Measurements from ENCODE around the gene SFT2D1.

The SFT2D1 gene

DNA sequence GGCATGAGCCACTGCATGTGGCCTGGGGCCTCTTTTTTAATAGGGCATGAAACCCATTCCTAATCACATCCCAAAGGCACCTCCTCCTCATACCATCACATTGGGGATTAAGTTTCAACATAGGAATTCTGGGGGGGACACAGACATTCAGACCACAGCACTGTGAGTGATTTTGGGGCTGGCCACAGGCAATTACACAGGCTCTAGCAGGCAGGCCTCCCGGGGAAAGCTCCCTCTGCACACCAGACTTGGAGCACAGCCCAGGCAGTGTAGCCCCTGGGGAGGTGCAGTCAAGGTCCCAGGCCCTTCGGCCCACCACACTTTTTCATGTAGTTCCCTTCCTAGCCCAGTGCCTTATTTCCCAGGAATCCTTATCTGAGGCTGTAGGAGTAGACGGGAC, 5.5 kb downstream of the SFT2D1 start:
- no peak overlapping the region for H3K4me3 ChIP-seq (ENCODE audit: severe bottlenecking)
- no peaks in the 10 kb centered on the region for H3K9me3 ChIP-seq (ENCODE audit: severe bottlenecking)
- TF ChIP-seq, protein P1, sequence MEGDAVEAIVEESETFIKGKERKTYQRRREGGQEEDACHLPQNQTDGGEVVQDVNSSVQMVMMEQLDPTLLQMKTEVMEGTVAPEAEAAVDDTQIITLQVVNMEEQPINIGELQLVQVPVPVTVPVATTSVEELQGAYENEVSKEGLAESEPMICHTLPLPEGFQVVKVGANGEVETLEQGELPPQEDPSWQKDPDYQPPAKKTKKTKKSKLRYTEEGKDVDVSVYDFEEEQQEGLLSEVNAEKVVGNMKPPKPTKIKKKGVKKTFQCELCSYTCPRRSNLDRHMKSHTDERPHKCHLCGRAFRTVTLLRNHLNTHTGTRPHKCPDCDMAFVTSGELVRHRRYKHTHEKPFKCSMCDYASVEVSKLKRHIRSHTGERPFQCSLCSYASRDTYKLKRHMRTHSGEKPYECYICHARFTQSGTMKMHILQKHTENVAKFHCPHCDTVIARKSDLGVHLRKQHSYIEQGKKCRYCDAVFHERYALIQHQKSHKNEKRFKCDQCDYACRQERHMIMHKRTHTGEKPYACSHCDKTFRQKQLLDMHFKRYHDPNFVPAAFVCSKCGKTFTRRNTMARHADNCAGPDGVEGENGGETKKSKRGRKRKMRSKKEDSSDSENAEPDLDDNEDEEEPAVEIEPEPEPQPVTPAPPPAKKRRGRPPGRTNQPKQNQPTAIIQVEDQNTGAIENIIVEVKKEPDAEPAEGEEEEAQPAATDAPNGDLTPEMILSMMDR (IDR thresholded peaks at IDR 0.05; ENCODE audit: poor library complexity, severe bottlenecking) = no peak
- ATAC-seq (ENCODE audit: low read depth) (no peak), DNase-seq (ENCODE audit: low spot score) (no peak)
- no peaks in the 10 kb centered on the region for H3K27me3 ChIP-seq (ENCODE audit: insufficient read depth, poor library complexity, severe bottlenecking)
- peaks cover 39% of the 10 kb centered on the region for H3K36me3 ChIP-seq (ENCODE audit: low read depth)
- no peak overlapping the region for H3K27ac ChIP-seq (ENCODE audit: poor library complexity, severe bottlenecking)
- no peaks in the 10 kb centered on the region for H3K4me1 ChIP-seq (ENCODE audit: insufficient read depth, poor library complexity, severe bottlenecking)

DNA sequence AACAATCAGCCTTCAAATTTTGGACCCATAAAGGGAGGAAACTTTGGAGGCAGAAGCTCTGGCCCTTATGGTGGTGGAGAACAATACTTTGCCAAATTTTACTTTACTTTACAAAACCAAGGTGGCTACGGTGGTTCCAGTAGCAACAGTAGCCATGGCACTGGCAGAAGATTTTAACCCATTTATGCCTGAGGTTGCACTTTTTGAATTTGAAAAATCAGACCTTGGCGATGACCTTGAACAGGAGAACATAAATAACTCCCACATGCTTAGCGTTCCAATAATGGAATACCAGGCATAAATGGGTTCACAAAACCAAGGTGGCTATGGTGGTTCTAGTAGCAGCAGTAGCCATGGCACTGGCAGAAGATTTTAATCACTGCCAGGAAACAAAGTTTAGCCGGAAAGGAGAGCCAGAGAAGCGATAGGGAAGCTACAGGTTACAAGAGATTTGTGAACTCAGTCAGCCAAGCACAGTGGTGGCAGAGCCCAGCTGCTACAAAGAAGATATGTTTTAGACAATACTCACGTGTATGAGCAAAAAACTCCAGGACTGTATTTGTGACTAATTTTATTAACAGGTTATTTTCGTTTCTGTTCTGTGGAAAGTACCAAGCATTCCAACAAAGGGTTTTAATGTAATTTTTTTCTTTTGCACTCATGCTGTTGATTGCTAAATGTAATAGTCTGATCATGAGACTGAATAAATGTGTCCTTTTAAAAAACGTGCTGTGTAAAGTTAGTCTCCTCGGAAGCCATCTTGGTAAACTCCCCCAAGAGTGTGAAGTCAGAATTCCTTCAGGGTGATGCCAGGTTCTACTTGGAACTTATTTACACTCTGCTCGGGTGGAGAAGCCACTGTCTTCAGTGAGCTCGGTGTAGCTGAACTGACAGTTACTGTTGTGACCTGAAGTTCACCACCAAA, 6.7 kb downstream of the SFT2D1 start:
- Histone ChIP-seq H3K4me1 (ENCODE audit: insufficient read depth, poor library complexity, severe bottlenecking) (no peaks in the 10 kb centered on the region), H3K27me3 (ENCODE audit: insufficient read depth, poor library complexity, severe bottlenecking) (no peaks in the 10 kb centered on the region), H3K36me3 (ENCODE audit: low read depth) (peaks cover 44% of the 10 kb centered on the region), H3K9me3 (ENCODE audit: severe bottlenecking) (no peaks in the 10 kb centered on the region), H3K27ac (ENCODE audit: poor library complexity, severe bottlenecking) (no peak overlapping the region), H3K4me3 (ENCODE audit: severe bottlenecking) (no peak overlapping the region)
- no peak for DNase-seq (ENCODE audit: low spot score)
- TF ChIP-seq, protein P1 (IDR thresholded peaks at IDR 0.05; ENCODE audit: poor library complexity, severe bottlenecking) = no peak
- ATAC-seq (ENCODE audit: low read depth) = no peak

DNA sequence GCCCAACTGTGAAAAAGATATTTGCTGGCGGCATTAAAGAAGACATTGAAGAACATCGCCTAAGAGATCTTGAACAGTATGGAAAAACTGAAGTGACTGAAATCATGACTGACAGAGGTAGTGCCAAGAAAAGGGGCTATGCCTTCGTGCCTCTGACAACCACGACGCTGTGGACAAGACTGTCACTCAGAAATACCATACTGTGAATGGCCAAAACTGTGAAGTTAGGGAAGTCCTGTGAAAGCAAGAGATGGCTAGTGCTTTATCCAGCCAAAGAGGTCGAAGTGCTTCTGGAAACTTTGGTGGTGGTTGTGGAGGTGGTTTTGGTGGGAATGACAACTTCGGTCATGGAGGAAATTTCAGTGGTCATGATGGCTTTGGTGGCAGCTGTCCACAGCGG, 7.5 kb downstream of the SFT2D1 start:
- Histone ChIP-seq H3K4me1 (ENCODE audit: insufficient read depth, poor library complexity, severe bottlenecking) (no peaks in the 10 kb centered on the region), H3K27ac (ENCODE audit: poor library complexity, severe bottlenecking) (no peak overlapping the region), H3K36me3 (ENCODE audit: low read depth) (peaks cover 49% of the 10 kb centered on the region), H3K4me3 (ENCODE audit: severe bottlenecking) (no peak overlapping the region), H3K9me3 (ENCODE audit: severe bottlenecking) (no peaks in the 10 kb centered on the region), H3K27me3 (ENCODE audit: insufficient read depth, poor library complexity, severe bottlenecking) (no peaks in the 10 kb centered on the region)
- no peak for ATAC-seq (ENCODE audit: low read depth)
- DNase-seq (ENCODE audit: low spot score) = no peak
- TF ChIP-seq, protein P1 (IDR thresholded peaks at IDR 0.05; ENCODE audit: poor library complexity, severe bottlenecking) = no peak

DNA sequence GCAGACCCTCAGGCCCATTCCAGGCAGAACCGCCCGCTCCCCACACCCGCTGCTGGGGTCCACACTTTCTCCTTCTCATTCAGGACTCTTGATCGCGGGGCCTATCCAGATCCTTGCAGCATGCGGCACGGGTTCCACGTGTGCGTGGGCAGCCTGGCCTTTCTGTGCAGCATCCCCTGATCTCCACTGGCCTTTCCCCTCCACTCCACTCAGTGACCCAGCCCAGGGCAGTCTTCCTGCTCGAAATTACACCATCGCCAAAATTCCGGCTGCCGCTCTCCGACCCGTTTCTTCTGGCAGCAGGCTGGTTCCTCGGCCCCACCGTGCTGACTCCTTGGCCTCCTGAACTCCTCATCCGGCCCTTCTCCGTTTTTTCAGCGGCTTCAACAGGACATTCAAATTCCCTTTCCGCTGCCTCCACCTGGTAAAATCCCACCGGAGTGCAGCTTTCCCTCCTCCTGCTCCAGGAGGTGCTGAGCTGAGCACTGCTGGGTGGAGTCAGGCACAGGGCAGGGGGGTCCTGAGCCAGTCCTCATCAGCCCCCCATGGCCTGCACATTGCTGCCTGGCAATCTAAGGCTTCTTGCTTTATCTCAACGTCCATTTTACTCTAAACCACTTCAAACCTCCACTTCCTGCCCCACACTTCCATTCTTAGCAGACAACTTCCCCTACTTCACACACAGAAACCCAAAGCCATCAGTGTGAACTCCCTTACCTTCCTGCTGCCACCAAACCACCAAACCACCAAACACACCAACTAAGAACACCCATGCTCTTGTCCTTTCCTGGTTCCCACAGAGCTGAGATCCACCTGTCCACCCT, 9.0 kb downstream of the SFT2D1 start:
- H3K27ac ChIP-seq (ENCODE audit: poor library complexity, severe bottlenecking) = no peak overlapping the region
- no peaks in the 10 kb centered on the region for H3K9me3 ChIP-seq (ENCODE audit: severe bottlenecking)
- H3K27me3 ChIP-seq (ENCODE audit: insufficient read depth, poor library complexity, severe bottlenecking) = no peaks in the 10 kb centered on the region
- no peaks in the 10 kb centered on the region for H3K4me1 ChIP-seq (ENCODE audit: insufficient read depth, poor library complexity, severe bottlenecking)
- DNase-seq (ENCODE audit: low spot score) (no peak), ATAC-seq (ENCODE audit: low read depth) (no peak)
- TF ChIP-seq, protein P1 (IDR thresholded peaks at IDR 0.05; ENCODE audit: poor library complexity, severe bottlenecking) = no peak
- peaks cover 61% of the 10 kb centered on the region for H3K36me3 ChIP-seq (ENCODE audit: low read depth)
- no peak overlapping the region for H3K4me3 ChIP-seq (ENCODE audit: severe bottlenecking)

Data from RWPE2 (cell line).